IMR-90 (cell line): Measurements from ENCODE around the gene ELF2. TPM values are rescaled to one million over a fixed set of nuclear protein-coding genes. Genes with fewer than 3 reads are reported as not detected.

ENCODE experiments used
- ATAC-seq: fragments of 200-7000 bp; cut with Tn5 transposase; 2 replicates; pipeline ENCODE4 v1.9.1; 2020; ENCODE audit warnings: low read depth, mild to moderate bottlenecking, moderate library complexity
- BruUV-seq: library from RNA; stranded (reverse); fragments of 400-500 nt; replicated peaks from 2 replicates; lab custom pipeline; 2021; lab: Mats Ljungman, UMichigan
- CTCF ChIA-PET: fragments of 300-600 bp; formaldehyde crosslinking; extraction: SDS; loops from one replicate; lab custom pipeline; 2021; ENCODE audit warnings: antibody characterized with exemption; lab: Yijun Ruan, JAX
- POLR2A ChIA-PET: fragments of 300-600 bp; sonication (Branson Sonifier 250); formaldehyde crosslinking; loops from one replicate; lab custom pipeline; 2022; ENCODE audit warnings: antibody characterized with exemption; ENCODE audit not compliant: unreplicated experiment; lab: Charles Lee
- DNase-seq: peaks from one replicate; pipeline ENCODE4 v3.0.0; 2013
- H2AFZ ChIP-seq: replicated peaks from 2 replicates; pipeline ENCODE3; 2013; ENCODE audit warnings: low read length, mild to moderate bottlenecking; ENCODE audit not compliant: poor library complexity
- H2AK5ac ChIP-seq: 2 replicates; pipeline ENCODE4 v1.6.1; 2013; ENCODE audit warnings: low read depth, low read length, inconsistent platforms
- H2AK9ac ChIP-seq: replicated peaks from 2 replicates; pipeline ENCODE3; 2013; ENCODE audit warnings: mild to moderate bottlenecking, low read depth, low read length, moderate library complexity; ENCODE audit not compliant: poor library complexity
- H2BK120ac ChIP-seq: 2 replicates; pipeline ENCODE4 v1.6.1; 2013; ENCODE audit warnings: low read depth, low read length, inconsistent platforms
- H2BK15ac ChIP-seq: 3 replicates; pipeline ENCODE4 v1.6.1; 2013; ENCODE audit warnings: low read depth, low read length, inconsistent platforms
- H2BK20ac ChIP-seq: 2 replicates; pipeline ENCODE4 v1.6.1; 2013; ENCODE audit warnings: low read depth, mild to moderate bottlenecking, inconsistent platforms, low read length, moderate library complexity
- H2BK5ac ChIP-seq: 2 replicates; pipeline ENCODE4 v1.6.1; 2013; ENCODE audit warnings: mild to moderate bottlenecking, low read depth, low read length, inconsistent platforms; ENCODE audit not compliant: poor library complexity, severe bottlenecking
- H3K14ac ChIP-seq: replicated peaks from 2 replicates; pipeline ENCODE4 v1.6.1; 2013; ENCODE audit warnings: low read depth, low read length, inconsistent platforms
- H3K18ac ChIP-seq: 2 replicates; pipeline ENCODE4 v1.6.1; 2013; ENCODE audit warnings: low read depth, low read length, control low read depth
- H3K23ac ChIP-seq: 2 replicates; pipeline ENCODE4 v1.6.1; 2013; ENCODE audit warnings: low read depth, low read length, inconsistent platforms
- H3K27ac ChIP-seq: 2 replicates; pipeline ENCODE4 v1.5.1; 2013; ENCODE audit warnings: mild to moderate bottlenecking, control low read depth, low read length; ENCODE audit not compliant: insufficient read depth
- H3K27me3 ChIP-seq: 2 replicates; pipeline ENCODE4 v1.6.1; 2013; ENCODE audit warnings: low read length; ENCODE audit not compliant: control insufficient read depth, insufficient read depth
- H3K36me3 ChIP-seq: 2 replicates; pipeline ENCODE4 v1.6.1; 2013; ENCODE audit warnings: low read length, mixed read lengths; ENCODE audit not compliant: control insufficient read depth, insufficient read depth
- H3K4ac ChIP-seq: 2 replicates; pipeline ENCODE4 v1.6.1; 2013; ENCODE audit warnings: low read depth, low read length, inconsistent platforms
- H3K4me1 ChIP-seq: 2 replicates; pipeline ENCODE4 v1.6.1; 2013; ENCODE audit warnings: low read length, mixed read lengths; ENCODE audit not compliant: control insufficient read depth, insufficient read depth
- H3K4me2 ChIP-seq: 2 replicates; pipeline ENCODE4 v1.6.1; 2013; ENCODE audit warnings: low read depth, mild to moderate bottlenecking, control low read depth, low read length, moderate library complexity
- H3K4me3 ChIP-seq: 2 replicates; pipeline ENCODE4 v1.5.1; 2013; ENCODE audit warnings: low read depth, mild to moderate bottlenecking, control low read depth, low read length, moderate library complexity; ENCODE audit not compliant: insufficient read depth
- H3K56ac ChIP-seq: 2 replicates; pipeline ENCODE4 v1.6.1; 2013; ENCODE audit warnings: low read length, inconsistent platforms; ENCODE audit not compliant: insufficient read depth; ENCODE audit errors: extremely low read depth
- H3K79me1 ChIP-seq, 2 experiments: 2 replicates each; pipeline ENCODE4 v1.6.1; 2013; ENCODE audit warnings: low read length in 2 of 2, inconsistent platforms in 1 of 2, low read depth in 1 of 2
- H3K9ac ChIP-seq: 2 replicates; pipeline ENCODE4 v1.6.1; 2013; ENCODE audit warnings: low read depth, low read length, control low read depth
- H3K9me1 ChIP-seq: 2 replicates; pipeline ENCODE4 v1.6.1; 2013; ENCODE audit warnings: low read length, inconsistent platforms; ENCODE audit not compliant: insufficient read depth
- H3K9me3 ChIP-seq: 2 replicates; pipeline ENCODE4 v1.6.1; 2013; ENCODE audit warnings: low read length; ENCODE audit not compliant: control insufficient read depth, insufficient read depth
- H4K20me1 ChIP-seq: 2 replicates; pipeline ENCODE4 v1.6.1; 2013; ENCODE audit warnings: low read length, inconsistent platforms; ENCODE audit not compliant: insufficient read depth
- H4K5ac ChIP-seq: 2 replicates; pipeline ENCODE4 v1.6.1; 2013; ENCODE audit warnings: mild to moderate bottlenecking, low read depth, low read length, control low read depth
- H4K8ac ChIP-seq, 2 experiments: 2 replicates each; pipeline ENCODE4 v1.6.1; 2013; ENCODE audit warnings: low read depth in 2 of 2, low read length in 2 of 2, control low read depth in 1 of 2, inconsistent platforms in 1 of 2
- H4K91ac ChIP-seq: 2 replicates; pipeline ENCODE4 v1.6.1; 2013; ENCODE audit warnings: low read depth, low read length, inconsistent platforms; ENCODE audit not compliant: insufficient read depth
- ELK1 ChIP-seq: fragments of 150-350 bp; IDR thresholded peaks from 2 replicates; pipeline ENCODE4 v1.6.1; 2016; ENCODE audit warnings: low read depth, mild to moderate bottlenecking, low read length, moderate library complexity, borderline replicate concordance
- MAZ ChIP-seq: IDR thresholded peaks from 2 replicates; pipeline ENCODE4 v1.6.1; 2012; ENCODE audit warnings: low read depth, mild to moderate bottlenecking, low read length, improper control_type of control experiment, moderate library complexity, borderline replicate concordance
- MXI1 ChIP-seq: IDR thresholded peaks from 2 replicates; pipeline ENCODE4 v1.6.1; 2012; ENCODE audit warnings: low read depth, mild to moderate bottlenecking, low read length, moderate library complexity, borderline replicate concordance
- WGBS, 2 experiments: methylation state at CpG; one replicate each; pipeline versions ENCODE4 v1.1.5 to v1.1.7; 2013; ENCODE audit warnings: missing lambda C conversion rate in 2 of 2; ENCODE audit not compliant: insufficient read length in 1 of 2; ENCODE audit errors: extremely low coverage in 2 of 2; 5-methylcytosine and 5-hydroxymethylcytosine counted together
- dilution Hi-C: fragments of 300-500 bp; cut with HindIII; formaldehyde crosslinking; loops from one replicate; pipeline ENCODE4 v1.14.3; 2018; ENCODE audit warnings: low sequenced_read_pairs; ENCODE audit not compliant: unreplicated experiment
- in situ Hi-C: fragments of 300-500 bp; cut with MboI; formaldehyde crosslinking; loops from 3 replicates; pipeline ENCODE4 v1.14.3; 2019; ENCODE audit warnings: low sequenced_read_pairs, inconsistent platforms, mixed read lengths
- intact Hi-C: fragments of 100-400 bp; cut with micrococcal nuclease; formaldehyde crosslinking; loops from 2 replicates; pipeline ENCODE4 v1.10.0; 2022
- polyA plus RNA-seq, 3 experiments: library from polyadenylated mRNA; depleted of rRNA; stranded (reverse); fragments of >200 nt; gene quantifications; 2 replicates each; pipeline ENCODE4 v1.2.3, GENCODE V29; 2012; ENCODE audit warnings: low replicate concordance in 1 of 3
- total RNA-seq: library from RNA; depleted of rRNA; stranded (reverse); fragments of >200 nt; gene quantifications from 2 replicates; pipeline ENCODE4 v1.2.3, GENCODE V29; 2012

ELF2 gene
- total and polyA plus RNA-seq, 2 of the 4 experiments (the other 2 are of a cell fraction) = 14.5 to 42.3 TPM

GRCh38 chr4:139082750-139083606 is 94.0 kb downstream of the ELF2 start:
- Histone ChIP-seq H2BK5ac (peak overlapping the region; percentile 96), H3K4me1 (no peaks in the 10 kb centered on the region), H3K79me1 (peaks cover 3 to 27% of the 10 kb centered on the region in 2 experiments; a peak in 2 of 4 replicates), H4K5ac (peak overlapping the region; percentile 50), H3K18ac (peak overlapping the region; percentile 30), H3K27me3 (no peaks in the 10 kb centered on the region), H2BK120ac (peak overlapping the region; percentile 57), H3K9me3 (no peaks in the 10 kb centered on the region), H3K23ac (peak overlapping the region; percentile 98), H2BK15ac (no peak overlapping the region; the same call in 2 of the 3 replicates), H2AFZ (peak overlapping the region; percentile 95), H2AK9ac (peak overlapping the region; percentile 99), H3K14ac (peak overlapping the region; percentile 97), H3K4ac (peak overlapping the region; percentile 78), H4K20me1 (peaks cover 18% of the 10 kb centered on the region; the same call in 1 of the 2 replicates), H3K27ac (peak overlapping the region; percentile 94), H3K9me1 (no peaks in the 10 kb centered on the region), H2BK20ac (no peak overlapping the region), H3K4me3 (peak overlapping the region; percentile 99), H4K91ac (peak overlapping the region; percentile 86), H3K9ac (peak overlapping the region; percentile 93), H3K4me2 (peak overlapping the region; percentile 91), H4K8ac (peak overlapping the region; percentile 84 to 97), H3K36me3 (no peaks in the 10 kb centered on the region), H2AK5ac (peak overlapping the region; percentile 94), H3K56ac (peak overlapping the region; percentile 96)
- intact Hi-C loops = loop anchor here (5.0 kb wide), 1 partner anchor 219 kb away; the partner anchor contains the start of genes NAA15 and NDUFC1
- CTCF ChIA-PET = interaction anchor here (0.5 kb wide), 1 partner anchor 15 kb away, joined by 3 read pairs; no protein-coding TSS in a partner anchor
- POLR2A ChIA-PET = interaction anchor here (0.7 kb wide), 1 partner anchor 318 kb away, joined by 3 read pairs; no protein-coding TSS in a partner anchor
- dilution Hi-C loops = no loop called here
- ATAC-seq (peak; percentile 88), DNase-seq (peak; percentile 97)
- TF ChIP-seq ELK1 = no peak
- peak; percentile 74 for TF ChIP-seq MAZ
- TF ChIP-seq MXI1 = peak; percentile 90
- WGBS, 2 experiments = 1% methylated on average over 14 of the region's 38 CpGs; no CpG with 5 or more reads in 1 of the 2 experiments
- in situ Hi-C loops = no loop called here
- no TSS peak for BruUV-seq
